PC-3 (cell line): Measurements from ENCODE around the gene CPB2. TPM values are rescaled to one million over a fixed set of nuclear protein-coding genes. Genes with fewer than 3 reads are reported as not detected.

ENCODE experiments used
- ATAC-seq: fragments of 200-7000 bp; cut with Tn5 transposase; 2 replicates; pipeline ENCODE4 v1.9.1; 2020; ENCODE audit warnings: mild to moderate bottlenecking, moderate library complexity
- BruUV-seq: library from RNA; stranded (reverse); fragments of 400-500 nt; replicated peaks from 2 replicates; lab custom pipeline; 2021; lab: Mats Ljungman, UMichigan
- CTCF ChIA-PET: fragments of 300-600 bp; sonication (Branson Sonifier 250); formaldehyde crosslinking; loops from one replicate; lab custom pipeline; 2022; ENCODE audit warnings: antibody characterized with exemption; lab: Charles Lee
- POLR2A ChIA-PET: fragments of 300-600 bp; sonication (Branson Sonifier 250); formaldehyde crosslinking; loops from one replicate; lab custom pipeline; 2022; ENCODE audit warnings: antibody characterized with exemption; ENCODE audit not compliant: unreplicated experiment; lab: Charles Lee
- DNase-seq: peaks from one replicate; pipeline ENCODE4 v3.0.0-alpha.2; 2015
- H2AFZ ChIP-seq: fragments of 300-600 bp; sonication (generic); 2 replicates; pipeline ENCODE4 v1.6.0; 2016; ENCODE audit warnings: antibody characterized with exemption, low read length
- H3F3A ChIP-seq: fragments of 300-600 bp; sonication (generic); one replicate; pipeline ENCODE4 v1.6.0; 2017; ENCODE audit warnings: antibody characterized with exemption, low read length, control low read depth, mild to moderate bottlenecking; ENCODE audit not compliant: unreplicated experiment
- H3K27ac ChIP-seq: fragments of 300-600 bp; sonication (generic); 2 replicates; pipeline ENCODE4 v1.5.1; 2016; ENCODE audit warnings: mild to moderate bottlenecking, low read length
- H3K27me3 ChIP-seq: fragments of 300-600 bp; sonication (generic); 2 replicates; pipeline ENCODE4 v1.6.1; 2016; ENCODE audit warnings: low read length, mixed read lengths
- H3K36me3 ChIP-seq: fragments of 300-600 bp; sonication (generic); 2 replicates; pipeline ENCODE4 v1.6.1; 2016; ENCODE audit warnings: low read depth, mixed run types, low read length, mixed read lengths
- H3K4me1 ChIP-seq: fragments of 300-600 bp; sonication (generic); 2 replicates; pipeline ENCODE4 v1.5.1; 2016; ENCODE audit warnings: low read length; ENCODE audit not compliant: insufficient read depth
- H3K4me2 ChIP-seq: fragments of 300-600 bp; sonication (generic); 2 replicates; pipeline ENCODE4 v1.6.0; 2016; ENCODE audit warnings: low read length
- H3K4me3 ChIP-seq: fragments of 300-600 bp; sonication (generic); 2 replicates; pipeline ENCODE4 v1.5.1; 2016; ENCODE audit warnings: mild to moderate bottlenecking, low read length, mixed read lengths
- H3K79me2 ChIP-seq: fragments of 300-600 bp; sonication (generic); 2 replicates; pipeline ENCODE4 v1.6.1; 2017; ENCODE audit warnings: low read length, mixed read lengths
- H3K9ac ChIP-seq: fragments of 300-600 bp; sonication (generic); 2 replicates; pipeline ENCODE4 v1.6.0; 2016; ENCODE audit warnings: mild to moderate bottlenecking, low read length
- H3K9me2 ChIP-seq: fragments of 300-600 bp; sonication (generic); replicated peaks from 2 replicates; pipeline ENCODE4 v1.6.1; 2016; ENCODE audit warnings: mixed run types, low read length, mixed read lengths
- H3K9me3 ChIP-seq: fragments of 300-600 bp; sonication (generic); 2 replicates; pipeline ENCODE4 v1.6.1; 2016; ENCODE audit warnings: low read length, mixed read lengths
- H4K20me1 ChIP-seq: fragments of 300-600 bp; sonication (generic); 2 replicates; pipeline ENCODE4 v1.6.1; 2016; ENCODE audit warnings: low read length, mixed read lengths
- CTCF ChIP-seq: fragments of 300-600 bp; sonication (generic); conservative IDR thresholded peaks from 2 replicates; pipeline ENCODE4 v1.5.1; 2017; ENCODE audit warnings: antibody characterized with exemption, low read depth, mild to moderate bottlenecking, low read length
- EZH2 ChIP-seq: fragments of 300-600 bp; sonication (generic); IDR thresholded peaks from one replicate; pipeline ENCODE4 v1.6.1; 2017; ENCODE audit warnings: antibody characterized with exemption, mild to moderate bottlenecking, low read length; ENCODE audit not compliant: unreplicated experiment
- EZH2phosphoT487 ChIP-seq: fragments of 300-600 bp; sonication (generic); IDR thresholded peaks from 2 replicates; pipeline ENCODE4 v1.6.1; 2018; ENCODE audit warnings: mild to moderate bottlenecking, antibody characterized with exemption, low read length, borderline replicate concordance
- intact Hi-C: fragments of 100-400 bp; cut with micrococcal nuclease; formaldehyde crosslinking; loops from 2 replicates; pipeline ENCODE4 v1.9.0; 2023
- total RNA-seq: library from RNA; depleted of rRNA; stranded (reverse); fragments of >200 nt; gene quantifications from 2 replicates; pipeline ENCODE4 v1.2.3, GENCODE V29; 2014

CPB2 gene
- total RNA-seq, 1 experiment from 2014 or later = not detected

GRCh38 chr13:46143184-46143701, 38.4 kb upstream of the CPB2 start:
- DNase-seq (peak; percentile 41), ATAC-seq (peak; percentile 93)
- ChIA-PET POLR2A (no interaction called here), CTCF (interaction anchor here (1.0 kb wide), 1 partner anchor 17 kb away, joined by 3 read pairs; no protein-coding TSS in a partner anchor)
- no peak overlapping the region for H3K9ac ChIP-seq
- no peak overlapping the region for H3K4me2 ChIP-seq
- no peaks in the 10 kb centered on the region for H3K9me2 ChIP-seq
- no peaks in the 10 kb centered on the region for H3K79me2 ChIP-seq
- H2AFZ ChIP-seq = no peak overlapping the region
- no peaks in the 10 kb centered on the region for H3K9me3 ChIP-seq
- no peaks in the 10 kb centered on the region for H4K20me1 ChIP-seq
- H3K4me1 ChIP-seq = peaks cover 10% of the 10 kb centered on the region; the same call in 1 of the 2 replicates
- H3K4me3 ChIP-seq = no peak overlapping the region
- TF ChIP-seq EZH2 (no peak), EZH2phosphoT487 (no peak), CTCF (no peak)
- BruUV-seq = no TSS peak
- H3K27me3 ChIP-seq = no peaks in the 10 kb centered on the region
- intact Hi-C loops = no loop called here
- H3F3A ChIP-seq = no peaks in the 10 kb centered on the region
- H3K36me3 ChIP-seq = peaks cover 27% of the 10 kb centered on the region
- H3K27ac ChIP-seq = no peak overlapping the region

GRCh38 chr13:46142776-46143175, 37.9 kb upstream of the CPB2 start:
- no peak overlapping the region for H3K9ac ChIP-seq
- H3F3A ChIP-seq = no peaks in the 10 kb centered on the region
- H3K27me3 ChIP-seq = no peaks in the 10 kb centered on the region
- H3K79me2 ChIP-seq = no peaks in the 10 kb centered on the region
- H4K20me1 ChIP-seq = no peaks in the 10 kb centered on the region
- ChIA-PET CTCF (interaction anchor here (0.6 to 1.0 kb wide), 2 partner anchors 16 to 179 kb away, joined by 3 to 4 read pairs; no protein-coding TSS in a partner anchor), POLR2A (no interaction called here)
- DNase-seq (no peak), ATAC-seq (no peak)
- no peaks in the 10 kb centered on the region for H3K9me3 ChIP-seq
- H3K27ac ChIP-seq = no peak overlapping the region
- no peak overlapping the region for H3K4me3 ChIP-seq
- intact Hi-C loops = no loop called here
- no peak overlapping the region for H3K4me2 ChIP-seq
- no TSS peak for BruUV-seq
- no peak overlapping the region for H2AFZ ChIP-seq
- TF ChIP-seq CTCF (no peak), EZH2phosphoT487 (no peak), EZH2 (no peak)
- H3K4me1 ChIP-seq = peaks cover 10% of the 10 kb centered on the region; the same call in 1 of the 2 replicates
- no peaks in the 10 kb centered on the region for H3K9me2 ChIP-seq
- peaks cover 25% of the 10 kb centered on the region for H3K36me3 ChIP-seq

GRCh38 chr13:46140044-46140443, 35.2 kb upstream of the CPB2 start:
- TF ChIP-seq EZH2phosphoT487 (no peak), EZH2 (no peak), CTCF (no peak)
- no peak for ATAC-seq
- ChIA-PET POLR2A (no interaction called here), CTCF (no interaction called here)
- Histone ChIP-seq H3K36me3 (peaks cover 20% of the 10 kb centered on the region), H3K4me3 (no peak overlapping the region), H3K4me1 (peaks cover 21% of the 10 kb centered on the region), H3K9ac (no peak overlapping the region), H3K9me2 (no peaks in the 10 kb centered on the region), H4K20me1 (no peaks in the 10 kb centered on the region), H3K27me3 (no peaks in the 10 kb centered on the region), H3K27ac (no peak overlapping the region), H3K79me2 (no peaks in the 10 kb centered on the region), H2AFZ (no peak overlapping the region), H3F3A (no peaks in the 10 kb centered on the region), H3K9me3 (no peaks in the 10 kb centered on the region), H3K4me2 (no peak overlapping the region)
- no peak for DNase-seq
- intact Hi-C loops = no loop called here
- BruUV-seq = no TSS peak
